ENCODE data around the gene PROKR1.

DNA sequence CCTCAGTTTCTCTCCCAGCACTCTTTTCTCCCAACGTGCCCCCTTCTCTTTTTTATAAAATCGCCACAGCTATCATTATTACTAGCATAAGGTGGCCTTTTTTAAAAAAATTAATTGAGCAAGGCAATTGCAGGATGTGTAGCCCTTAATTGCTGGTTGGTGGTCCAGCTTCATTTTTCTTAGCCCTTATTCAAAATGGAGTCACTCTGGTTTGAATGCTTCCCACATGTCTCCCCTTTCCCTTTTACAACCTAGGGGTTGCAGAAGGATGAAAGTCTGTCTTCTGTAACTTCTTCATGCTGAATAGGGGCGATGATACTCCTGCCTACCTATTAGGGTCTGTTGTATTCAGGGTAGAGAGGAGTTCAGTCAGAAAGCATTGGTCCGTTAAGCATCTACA, 36.6 kb upstream of the PROKR1 start:
- TF ChIP-seq, protein P1, sequence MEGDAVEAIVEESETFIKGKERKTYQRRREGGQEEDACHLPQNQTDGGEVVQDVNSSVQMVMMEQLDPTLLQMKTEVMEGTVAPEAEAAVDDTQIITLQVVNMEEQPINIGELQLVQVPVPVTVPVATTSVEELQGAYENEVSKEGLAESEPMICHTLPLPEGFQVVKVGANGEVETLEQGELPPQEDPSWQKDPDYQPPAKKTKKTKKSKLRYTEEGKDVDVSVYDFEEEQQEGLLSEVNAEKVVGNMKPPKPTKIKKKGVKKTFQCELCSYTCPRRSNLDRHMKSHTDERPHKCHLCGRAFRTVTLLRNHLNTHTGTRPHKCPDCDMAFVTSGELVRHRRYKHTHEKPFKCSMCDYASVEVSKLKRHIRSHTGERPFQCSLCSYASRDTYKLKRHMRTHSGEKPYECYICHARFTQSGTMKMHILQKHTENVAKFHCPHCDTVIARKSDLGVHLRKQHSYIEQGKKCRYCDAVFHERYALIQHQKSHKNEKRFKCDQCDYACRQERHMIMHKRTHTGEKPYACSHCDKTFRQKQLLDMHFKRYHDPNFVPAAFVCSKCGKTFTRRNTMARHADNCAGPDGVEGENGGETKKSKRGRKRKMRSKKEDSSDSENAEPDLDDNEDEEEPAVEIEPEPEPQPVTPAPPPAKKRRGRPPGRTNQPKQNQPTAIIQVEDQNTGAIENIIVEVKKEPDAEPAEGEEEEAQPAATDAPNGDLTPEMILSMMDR (conservative IDR thresholded peaks at IDR 0.05 in 1 of 2, IDR thresholded peaks at IDR 0.05 in 1 of 2; ENCODE audit: low read depth in 1 of 2, low read length in 2 of 2) = no peak
- TF ChIP-seq EZH2 (IDR thresholded peaks at IDR 0.05; ENCODE audit: low read length, missing control alignments) = no peak

Measured in fibroblast of lung (primary cell).